ENCODE measurements around the gene SEMA6A. TPM values are rescaled to one million over a fixed set of nuclear protein-coding genes. Genes with fewer than 3 reads are reported as not detected.

SEMA6A gene
- total RNA-seq, 2 experiments from 2014 or later: not detected

DNA sequence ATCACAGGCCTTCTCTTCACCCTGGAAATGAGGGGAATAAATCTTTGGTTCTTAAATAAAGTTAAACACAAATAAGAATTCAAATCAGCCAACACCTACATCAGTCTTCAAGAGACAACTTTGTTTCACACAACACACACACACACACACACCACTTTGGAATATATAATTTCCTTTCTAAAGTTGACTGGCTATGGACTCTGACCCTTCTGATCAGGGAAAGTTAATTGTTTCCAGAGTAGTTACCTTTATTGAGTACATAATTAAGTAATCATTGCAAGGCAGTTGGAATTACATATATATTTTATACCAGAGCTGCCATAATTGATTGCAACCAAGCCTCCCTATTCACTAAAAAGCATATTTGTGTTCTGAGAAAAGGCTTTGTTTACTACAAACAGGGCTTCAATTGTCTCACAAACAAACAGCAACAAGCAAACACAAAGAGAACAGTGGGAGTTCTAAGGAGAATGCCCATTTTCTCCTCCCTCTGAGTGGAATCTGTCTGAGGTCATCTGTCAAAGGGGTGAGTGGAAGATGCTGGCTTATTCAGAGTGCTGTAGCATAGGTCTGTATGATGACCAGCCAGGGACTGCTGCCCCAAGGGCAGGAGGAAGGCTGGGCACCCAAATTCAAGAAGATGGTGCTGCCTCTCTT, 136.6 kb downstream of the SEMA6A start:
- CTCF ChIA-PET: no interaction called here

DNA sequence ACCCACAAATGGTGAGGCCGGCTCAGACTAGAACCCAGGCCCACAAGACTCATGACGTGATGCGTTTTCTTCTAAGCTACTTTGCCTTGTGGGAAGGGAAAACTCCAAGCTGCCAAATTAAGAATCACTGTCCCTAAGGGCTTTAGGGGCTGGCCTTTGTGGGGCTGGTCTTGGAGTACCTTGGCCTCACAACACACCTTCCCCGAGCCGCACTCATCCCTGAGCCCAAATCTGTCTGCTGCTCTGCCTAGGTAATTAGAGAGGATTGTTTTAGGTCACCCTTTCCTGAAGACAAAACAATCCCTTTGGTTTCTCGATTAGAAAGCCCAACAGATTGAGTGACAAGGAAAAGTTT, 137.3 kb downstream of the SEMA6A start:
- H3K36me3 Mint-ChIP-seq (ENCODE audit: low read depth): peaks cover 10% of the 10 kb centered on the region
- no peaks in the 10 kb centered on the region for H3K27me3 Mint-ChIP-seq
- ChIA-PET CTCF (no interaction called here), POLR2A (no interaction called here)
- H3K27ac Mint-ChIP-seq: no peak overlapping the region
- intact Hi-C loops (cut with micrococcal nuclease): no loop called here
- H3K4me3 Mint-ChIP-seq: no peak overlapping the region
- no peaks in the 10 kb centered on the region for H3K4me1 Mint-ChIP-seq (ENCODE audit: low read depth)
- peaks cover 2% of the 10 kb centered on the region for H3K9me3 Mint-ChIP-seq
- TF ChIP-seq, protein P1, sequence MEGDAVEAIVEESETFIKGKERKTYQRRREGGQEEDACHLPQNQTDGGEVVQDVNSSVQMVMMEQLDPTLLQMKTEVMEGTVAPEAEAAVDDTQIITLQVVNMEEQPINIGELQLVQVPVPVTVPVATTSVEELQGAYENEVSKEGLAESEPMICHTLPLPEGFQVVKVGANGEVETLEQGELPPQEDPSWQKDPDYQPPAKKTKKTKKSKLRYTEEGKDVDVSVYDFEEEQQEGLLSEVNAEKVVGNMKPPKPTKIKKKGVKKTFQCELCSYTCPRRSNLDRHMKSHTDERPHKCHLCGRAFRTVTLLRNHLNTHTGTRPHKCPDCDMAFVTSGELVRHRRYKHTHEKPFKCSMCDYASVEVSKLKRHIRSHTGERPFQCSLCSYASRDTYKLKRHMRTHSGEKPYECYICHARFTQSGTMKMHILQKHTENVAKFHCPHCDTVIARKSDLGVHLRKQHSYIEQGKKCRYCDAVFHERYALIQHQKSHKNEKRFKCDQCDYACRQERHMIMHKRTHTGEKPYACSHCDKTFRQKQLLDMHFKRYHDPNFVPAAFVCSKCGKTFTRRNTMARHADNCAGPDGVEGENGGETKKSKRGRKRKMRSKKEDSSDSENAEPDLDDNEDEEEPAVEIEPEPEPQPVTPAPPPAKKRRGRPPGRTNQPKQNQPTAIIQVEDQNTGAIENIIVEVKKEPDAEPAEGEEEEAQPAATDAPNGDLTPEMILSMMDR (IDR thresholded peaks at IDR 0.05): no peak
- no peak for ATAC-seq
- DNase-seq: no peak

More for the DNA sequence above, 136.6 kb downstream of the SEMA6A start:
- H3K27me3 Mint-ChIP-seq: no peaks in the 10 kb centered on the region
- no peak overlapping the region for H3K4me3 Mint-ChIP-seq
- DNase-seq (no peak), ATAC-seq (no peak)
- H3K36me3 Mint-ChIP-seq (ENCODE audit: low read depth): peaks cover 10% of the 10 kb centered on the region
- TF ChIP-seq, protein P1 (IDR thresholded peaks at IDR 0.05): no peak
- POLR2A ChIA-PET: no interaction called here
- H3K9me3 Mint-ChIP-seq: peaks cover 2% of the 10 kb centered on the region
- no peak overlapping the region for H3K27ac Mint-ChIP-seq
- H3K4me1 Mint-ChIP-seq (ENCODE audit: low read depth): no peaks in the 10 kb centered on the region
- intact Hi-C loops (cut with micrococcal nuclease): no loop called here

DNA sequence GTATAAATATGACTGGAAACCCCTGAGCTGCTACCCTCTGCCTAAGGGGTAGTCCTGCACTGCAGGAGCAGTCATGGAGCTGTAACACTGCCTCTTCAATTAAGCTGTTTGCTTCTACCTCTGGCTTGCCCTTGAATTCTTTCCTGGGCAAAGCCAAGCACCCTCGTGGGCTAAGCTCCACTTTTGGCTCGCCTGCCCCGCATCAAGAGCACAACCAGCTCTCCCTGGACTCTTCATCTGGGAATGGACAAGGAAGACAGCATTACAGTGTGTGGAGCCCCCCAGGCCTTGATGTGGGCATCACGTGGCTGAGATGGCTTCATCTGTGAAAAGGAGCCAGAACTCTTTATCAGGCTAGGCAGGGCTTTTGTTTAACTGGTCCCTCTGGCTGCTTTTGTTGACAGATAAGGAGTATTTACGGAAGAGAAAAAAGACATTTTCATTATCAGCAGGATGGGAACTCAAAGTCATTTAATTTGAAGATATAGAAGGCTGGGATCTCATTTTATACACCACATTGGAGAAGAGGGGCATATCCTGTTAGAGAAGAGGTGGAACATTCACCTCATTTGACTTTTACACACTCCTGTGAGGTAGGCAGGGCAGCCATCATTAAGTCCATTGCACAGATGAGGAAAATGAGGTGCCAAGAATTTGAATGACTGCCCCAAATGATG, 137.8 kb downstream of the SEMA6A start:
- peaks cover 10% of the 10 kb centered on the region for H3K36me3 Mint-ChIP-seq (ENCODE audit: low read depth)
- ChIA-PET POLR2A (no interaction called here), CTCF (no interaction called here)
- ATAC-seq (no peak), DNase-seq (no peak)
- no peaks in the 10 kb centered on the region for H3K27me3 Mint-ChIP-seq
- TF ChIP-seq, protein P1 (IDR thresholded peaks at IDR 0.05): no peak
- no peaks in the 10 kb centered on the region for H3K4me1 Mint-ChIP-seq (ENCODE audit: low read depth)
- H3K9me3 Mint-ChIP-seq: peaks cover 2% of the 10 kb centered on the region
- no peak overlapping the region for H3K27ac Mint-ChIP-seq
- no peak overlapping the region for H3K4me3 Mint-ChIP-seq
- intact Hi-C loops (cut with micrococcal nuclease): no loop called here

DNA sequence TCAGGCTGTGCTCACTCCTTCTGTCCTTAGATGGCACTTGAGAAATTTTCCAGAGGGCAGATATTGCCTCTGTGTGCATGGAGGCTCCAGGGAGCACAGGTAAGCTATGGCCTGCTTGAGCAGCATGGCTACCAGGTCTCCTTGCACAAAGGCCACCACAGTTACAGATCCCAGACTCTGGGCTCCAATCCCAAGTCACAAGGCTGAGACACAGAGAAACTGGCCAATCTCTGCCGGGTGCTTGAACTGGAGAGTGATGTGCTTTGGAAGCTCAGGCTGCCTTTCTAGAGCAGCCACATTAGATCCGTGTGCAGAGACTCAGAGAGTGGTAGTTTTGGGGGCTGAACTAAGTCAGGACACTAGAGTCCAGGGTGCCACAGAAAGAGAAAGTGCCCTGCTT, 145.7 kb downstream of the SEMA6A start:
- Mint-ChIP-seq H3K4me1 (ENCODE audit: low read depth) (no peaks in the 10 kb centered on the region), H3K27me3 (no peaks in the 10 kb centered on the region), H3K36me3 (ENCODE audit: low read depth) (peaks cover 4% of the 10 kb centered on the region), H3K4me3 (no peak overlapping the region), H3K9me3 (peaks cover 2% of the 10 kb centered on the region), H3K27ac (no peak overlapping the region)
- intact Hi-C loops (cut with micrococcal nuclease): no loop called here
- DNase-seq: no peak
- TF ChIP-seq, protein P1 (IDR thresholded peaks at IDR 0.05): no peak
- ChIA-PET CTCF (no interaction called here), POLR2A (no interaction called here)
- no peak for ATAC-seq

DNA sequence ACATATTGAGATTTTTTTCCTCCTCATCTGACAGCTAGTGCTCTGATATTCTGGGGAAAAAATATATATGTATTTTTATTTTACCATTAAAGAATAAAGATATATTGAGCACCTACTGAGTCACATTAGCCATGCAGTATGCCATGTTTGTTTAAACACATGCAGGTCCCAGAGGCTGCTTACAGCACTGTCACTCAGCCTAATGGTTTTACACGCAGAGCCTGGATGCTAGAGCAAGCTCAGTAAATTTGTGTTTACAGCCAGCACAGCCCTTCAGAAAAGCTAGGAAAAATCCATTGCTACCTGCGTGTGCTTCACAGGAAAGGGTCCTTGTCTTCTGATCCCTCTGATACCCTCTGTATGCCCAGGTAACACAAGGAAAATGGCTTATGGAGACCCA, 146.2 kb downstream of the SEMA6A start:
- peaks cover 2% of the 10 kb centered on the region for H3K9me3 Mint-ChIP-seq
- no peak for ATAC-seq

More for the DNA sequence above, 146.2 kb downstream of the SEMA6A start:
- Mint-ChIP-seq H3K4me1 (ENCODE audit: low read depth) (no peaks in the 10 kb centered on the region), H3K4me3 (no peak overlapping the region), H3K27me3 (no peaks in the 10 kb centered on the region), H3K27ac (no peak overlapping the region), H3K36me3 (ENCODE audit: low read depth) (peaks cover 2% of the 10 kb centered on the region)
- intact Hi-C loops (cut with micrococcal nuclease): no loop called here
- TF ChIP-seq, protein P1 (IDR thresholded peaks at IDR 0.05): no peak
- POLR2A ChIA-PET: no interaction called here
- no peak for DNase-seq
- CTCF ChIA-PET: no interaction called here
